NCI-H2196 (cell line): Measurements from ENCODE around the gene SLC9A9.

Experiments used
- DNase-seq: peaks from one replicate; lab custom pipeline; 2025; ENCODE audit not compliant: unreplicated experiment; lab: John Stamatoyannopoulos, UW

The SLC9A9 gene

DNA sequence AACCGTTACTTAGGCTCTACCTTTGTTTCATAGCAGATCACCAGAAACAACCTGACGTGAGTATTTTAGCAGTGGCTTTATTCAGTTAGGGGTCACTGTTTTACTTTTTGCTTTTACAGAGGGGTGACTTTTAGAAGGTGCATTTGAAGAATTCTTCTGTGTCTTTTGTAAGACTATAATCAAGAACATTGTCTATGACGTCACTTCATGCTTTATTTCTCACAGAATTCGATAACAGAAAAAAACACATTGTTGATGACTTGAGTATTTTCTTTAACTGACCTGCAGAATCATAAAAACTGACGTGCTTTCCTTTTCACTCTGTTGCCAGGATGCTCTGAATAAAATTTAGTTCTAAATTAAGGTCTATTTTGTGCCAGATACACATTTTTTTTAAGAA lies 244.5 kb downstream of the SLC9A9 start:
- no peak for DNase-seq

DNA sequence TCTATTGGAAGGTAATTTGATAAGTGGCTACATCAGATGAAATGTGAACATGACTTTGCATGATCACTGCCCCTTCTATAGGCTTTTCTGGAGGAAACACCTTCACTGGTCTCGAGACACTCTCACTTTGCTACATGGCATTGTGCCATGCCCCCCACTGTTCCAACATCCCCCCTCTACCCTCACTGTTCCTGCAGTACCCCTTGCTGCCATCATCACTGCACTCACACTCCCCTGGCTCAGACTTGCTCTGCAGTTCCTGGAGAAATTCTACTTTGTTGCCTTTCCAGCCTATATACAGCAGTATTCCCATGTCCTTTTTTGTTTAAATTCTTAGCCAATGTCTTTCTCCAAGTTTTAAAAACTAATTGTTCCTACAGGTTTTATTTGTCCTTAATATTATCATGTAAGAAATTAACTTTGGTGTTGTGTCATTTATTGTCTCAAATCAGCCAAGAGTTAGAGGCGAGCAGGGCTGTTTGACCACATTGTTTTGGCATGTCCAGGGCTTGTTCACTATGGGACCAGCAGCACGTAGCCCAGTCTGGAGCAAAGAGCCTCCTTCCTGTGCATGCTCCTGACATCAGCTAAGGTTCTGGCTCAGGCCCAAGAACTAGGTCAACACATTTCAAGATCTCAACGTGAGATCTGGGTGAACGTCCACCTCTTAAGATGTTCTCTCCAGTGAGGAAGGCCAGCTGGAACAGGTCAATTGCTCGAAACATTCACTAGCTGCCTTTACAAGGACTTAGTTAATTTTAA lies 246.4 kb downstream of the SLC9A9 start:
- DNase-seq, result no peak

DNA sequence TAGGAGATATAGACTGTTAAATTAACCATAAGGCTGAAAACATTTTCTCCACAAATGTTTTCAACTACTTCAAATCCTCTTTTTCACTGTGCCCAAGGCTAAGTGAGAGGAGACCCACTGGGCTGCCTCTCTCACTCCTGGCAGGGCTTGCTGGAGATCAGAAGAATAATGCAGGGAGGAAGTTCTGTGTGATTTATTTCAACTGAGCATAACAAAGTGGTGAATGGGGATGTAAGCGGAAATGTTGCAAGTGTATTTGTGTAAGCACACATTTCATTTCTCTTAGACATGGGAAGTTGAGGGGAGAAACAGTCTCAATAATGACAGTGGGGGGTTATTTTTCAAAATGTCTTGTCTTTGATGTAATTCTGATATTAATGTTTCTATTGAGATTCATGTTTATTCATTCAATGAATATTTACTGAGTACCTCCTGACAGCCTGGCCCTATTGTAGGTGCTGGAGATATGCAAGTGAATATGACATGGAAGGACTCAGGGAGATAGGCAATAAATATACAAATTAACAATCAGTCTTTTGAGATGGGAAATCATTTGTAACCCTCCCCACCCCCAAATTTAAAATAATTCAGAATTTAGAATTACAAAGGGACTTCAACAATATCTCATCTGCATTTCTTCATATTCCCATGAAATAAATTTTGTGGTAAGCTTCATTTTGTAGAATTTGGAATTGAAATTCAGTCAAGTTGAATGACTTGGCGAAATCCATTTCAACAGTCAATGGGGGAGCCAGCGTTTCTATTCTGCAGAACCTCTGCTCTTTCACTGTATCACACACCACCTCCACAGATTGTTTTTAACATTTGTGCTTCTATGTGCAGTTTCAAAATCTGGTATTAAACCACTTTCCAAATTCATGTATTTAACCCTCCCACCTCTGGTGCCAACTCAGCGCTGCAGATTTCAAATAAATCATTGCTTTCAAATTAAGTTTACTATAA lies 247.2 kb downstream of the SLC9A9 start:
- DNase-seq, result no peak

DNA sequence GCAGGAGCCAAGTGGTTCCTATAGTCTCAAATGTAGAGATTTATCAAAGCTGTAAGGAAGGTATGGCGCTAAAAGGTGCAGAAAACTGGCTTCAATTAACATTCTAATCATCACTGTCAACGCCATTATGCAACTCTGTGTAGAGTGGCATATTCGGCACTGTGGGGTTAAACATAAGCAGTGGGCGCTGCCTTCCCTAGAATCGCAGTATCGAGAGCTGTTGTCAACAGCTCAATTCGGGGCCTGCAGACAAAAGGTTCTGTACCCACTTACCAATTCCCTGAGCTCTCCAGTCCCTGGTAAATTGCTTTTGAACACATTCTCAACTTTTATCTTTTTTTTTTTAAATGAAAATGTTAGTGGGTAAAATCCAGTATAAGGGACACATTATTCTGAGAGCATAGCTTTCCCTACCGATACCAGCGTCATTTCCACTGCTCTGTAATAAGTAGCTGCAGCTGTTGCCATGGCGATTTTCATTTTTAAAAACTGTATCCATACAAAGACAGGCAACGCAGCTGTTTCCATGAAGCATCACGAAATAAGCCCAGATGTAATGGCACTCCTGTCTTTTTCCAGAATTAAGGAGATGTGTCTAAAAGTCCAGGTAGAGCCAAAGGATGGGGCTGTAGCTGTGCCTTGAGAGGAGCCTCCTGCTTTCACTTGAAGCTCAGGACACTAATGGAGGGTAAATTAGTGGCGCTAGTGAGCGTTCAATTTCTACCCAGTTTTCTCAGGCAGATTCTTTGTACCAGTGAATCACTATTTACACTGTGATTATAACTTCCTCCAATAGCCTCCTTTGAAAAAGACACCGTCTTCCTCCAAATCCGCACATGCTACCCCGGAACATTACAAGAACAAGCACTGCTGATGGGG lies 250.3 kb downstream of the SLC9A9 start:
- DNase-seq, result no peak

DNA sequence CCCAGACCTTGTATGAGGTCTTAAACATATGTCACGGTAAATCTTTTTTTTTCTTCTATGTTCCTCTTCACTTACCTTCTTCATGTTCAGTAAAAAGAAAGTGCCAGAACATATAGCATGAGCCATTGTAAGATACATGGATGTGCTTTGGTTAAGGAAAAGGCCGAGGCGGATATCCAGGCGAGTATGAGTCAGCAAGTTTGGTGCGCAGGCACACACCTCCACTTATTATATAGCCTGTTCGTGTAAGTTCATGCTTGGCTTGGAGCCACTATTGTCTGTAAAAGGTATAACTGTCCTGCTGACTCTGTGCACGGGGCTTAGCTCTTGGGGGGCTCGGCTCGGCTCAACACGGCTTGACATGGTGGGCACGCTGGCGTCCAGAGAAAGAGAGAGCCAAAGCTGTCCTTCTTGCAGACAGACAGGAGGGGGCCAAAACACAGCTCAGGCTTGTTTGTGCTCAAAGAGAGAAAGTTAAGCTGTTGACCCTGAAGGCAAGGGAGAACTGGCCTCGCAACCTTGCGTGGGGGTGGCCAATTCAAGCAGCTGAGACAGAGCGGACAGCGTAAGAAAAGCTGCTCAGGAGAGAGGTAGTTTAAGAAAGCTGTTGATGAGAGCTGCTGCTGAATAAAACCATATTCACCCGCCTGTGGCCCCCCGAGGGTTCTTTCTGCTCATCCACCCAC lies 251.2 kb downstream of the SLC9A9 start:
- DNase-seq, result no peak

DNA sequence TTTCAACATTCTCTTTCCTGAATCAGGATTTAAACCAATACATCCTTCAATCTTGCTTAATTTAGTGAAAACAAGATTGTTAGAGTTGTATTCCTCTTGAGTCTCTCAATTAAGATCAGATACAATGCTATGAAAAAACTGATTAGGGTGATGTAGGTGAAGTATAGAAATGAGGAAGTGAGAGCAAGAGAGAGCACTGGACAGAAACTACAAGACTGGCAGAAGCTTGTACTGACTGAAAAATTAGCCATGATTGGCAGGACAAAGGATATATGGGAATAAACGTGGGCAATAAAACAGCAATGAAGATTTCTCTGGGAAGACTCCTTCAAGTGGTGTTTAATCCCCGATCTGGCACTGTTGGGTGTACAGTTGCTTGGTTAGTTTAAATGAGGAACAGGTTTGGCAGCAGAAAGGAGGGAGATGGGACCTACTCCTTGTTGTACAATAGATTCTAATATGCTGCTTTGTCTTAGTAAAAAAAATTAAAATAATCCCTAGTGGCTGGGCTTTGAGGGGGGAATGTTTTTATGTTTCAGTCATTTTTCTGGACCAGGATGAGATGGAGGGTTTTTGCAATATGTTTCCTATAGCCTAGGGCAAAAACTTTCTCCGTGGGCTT lies 252.7 kb downstream of the SLC9A9 start:
- no peak for DNase-seq

DNA sequence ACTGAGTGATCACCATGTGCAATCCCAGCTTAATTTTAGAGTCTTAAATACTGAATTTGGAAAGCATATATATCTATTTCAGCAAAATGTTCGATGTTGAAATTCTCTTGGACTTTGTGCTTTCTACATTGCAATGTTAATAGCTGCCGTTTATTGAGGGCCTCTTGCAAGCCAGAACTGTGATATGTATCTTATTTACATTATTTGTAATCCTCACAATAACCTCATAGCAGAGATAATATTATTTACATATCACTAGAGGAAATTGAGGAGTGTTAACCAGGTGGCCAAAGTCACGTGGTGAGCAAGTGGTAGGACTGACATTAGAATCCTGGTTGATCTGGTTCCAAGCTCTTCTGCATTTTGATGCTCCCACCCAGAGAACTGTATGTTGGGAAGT lies 254.1 kb downstream of the SLC9A9 start:
- no peak for DNase-seq

DNA sequence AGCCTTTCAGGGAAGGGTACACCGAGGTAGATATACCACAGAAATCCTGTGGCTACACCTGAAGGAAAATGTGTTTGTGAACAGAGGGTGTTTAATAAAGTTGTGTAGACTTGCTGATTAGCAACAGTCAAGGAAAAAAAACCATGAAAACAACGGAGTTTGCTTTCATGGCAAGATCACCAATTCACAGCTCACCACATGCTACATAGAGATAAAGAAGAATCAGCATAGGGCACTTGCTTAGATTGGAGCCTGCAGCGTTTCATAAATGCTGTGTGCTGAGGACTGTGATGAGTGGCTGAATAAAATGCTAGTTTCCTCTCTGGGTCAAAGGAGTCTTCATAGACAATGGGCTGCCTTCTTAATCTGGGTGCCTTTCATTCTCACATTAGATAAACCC lies 257.6 kb downstream of the SLC9A9 start:
- no peak for DNase-seq

DNA sequence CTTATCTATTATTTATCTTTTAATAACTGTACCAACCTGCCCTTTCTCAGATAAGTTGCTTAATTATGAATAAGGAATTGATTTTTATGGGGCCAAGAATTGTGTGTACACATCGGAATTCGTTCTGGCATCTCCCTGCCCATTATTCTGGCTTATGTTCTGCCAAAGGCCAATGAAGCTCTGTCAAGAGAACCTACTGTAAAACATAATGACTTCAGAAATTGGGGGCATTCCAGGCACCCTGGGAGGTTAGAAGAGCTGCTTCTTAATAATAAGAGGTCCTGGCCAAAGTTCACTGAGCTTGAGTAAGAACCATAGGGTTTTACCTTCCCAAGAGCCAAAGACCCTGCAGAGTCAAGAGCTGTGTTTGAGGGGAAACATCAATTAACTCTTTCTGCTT lies 261.7 kb downstream of the SLC9A9 start:
- no peak for DNase-seq

DNA sequence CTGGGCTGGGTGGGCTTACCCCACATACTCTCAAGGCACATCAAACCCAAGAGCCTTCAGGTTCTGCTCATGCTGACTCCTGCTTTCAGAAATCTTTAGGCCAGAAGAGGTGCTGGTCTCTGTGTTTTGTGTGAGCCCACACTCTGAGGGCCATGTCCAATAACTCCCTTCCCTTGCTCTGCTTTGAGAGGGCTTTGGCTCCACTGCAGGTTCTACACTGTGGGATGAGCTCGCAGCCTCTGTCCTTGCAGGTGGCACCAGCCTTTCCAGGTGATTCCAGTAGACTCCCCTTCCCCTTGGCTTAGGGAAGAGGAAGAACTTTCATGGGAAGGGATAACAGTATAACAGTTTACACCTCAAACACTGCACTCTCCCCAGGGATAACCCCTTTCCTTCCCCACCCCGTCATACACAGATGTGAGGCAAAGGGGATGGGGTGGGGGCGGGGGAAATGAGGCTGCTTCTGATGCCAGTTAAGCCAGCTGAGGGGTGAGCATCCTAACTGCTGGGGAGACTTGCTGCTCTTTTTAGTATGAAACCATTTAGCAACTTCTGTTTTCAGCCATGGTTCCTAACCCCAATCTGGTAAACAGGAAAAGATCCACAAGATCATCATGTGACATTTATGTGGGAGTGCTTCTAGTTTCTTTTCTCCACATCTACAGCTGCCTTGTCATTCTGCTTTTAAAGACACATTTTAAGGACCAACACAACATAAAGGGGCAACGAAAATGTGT lies 262.4 kb downstream of the SLC9A9 start:
- no peak for DNase-seq

DNA sequence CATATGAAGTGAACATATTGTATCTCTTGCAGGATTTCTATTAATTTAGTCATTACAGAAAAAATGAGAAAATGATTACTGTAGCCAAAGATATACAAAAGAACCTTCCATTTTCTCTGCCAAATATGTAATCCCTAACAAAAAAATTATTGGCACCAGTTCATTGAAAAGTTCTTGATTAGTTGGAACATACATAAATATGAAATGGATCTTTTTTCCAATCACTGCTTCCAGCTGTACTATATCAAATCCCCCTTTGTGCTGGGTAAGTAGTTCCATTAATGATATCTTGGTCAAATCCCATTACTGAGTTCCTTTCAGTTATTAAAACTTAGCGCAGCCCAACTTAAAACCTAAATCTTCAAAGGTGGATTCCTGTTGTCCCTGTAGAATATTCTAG lies 263.8 kb downstream of the SLC9A9 start:
- DNase-seq, result no peak

DNA sequence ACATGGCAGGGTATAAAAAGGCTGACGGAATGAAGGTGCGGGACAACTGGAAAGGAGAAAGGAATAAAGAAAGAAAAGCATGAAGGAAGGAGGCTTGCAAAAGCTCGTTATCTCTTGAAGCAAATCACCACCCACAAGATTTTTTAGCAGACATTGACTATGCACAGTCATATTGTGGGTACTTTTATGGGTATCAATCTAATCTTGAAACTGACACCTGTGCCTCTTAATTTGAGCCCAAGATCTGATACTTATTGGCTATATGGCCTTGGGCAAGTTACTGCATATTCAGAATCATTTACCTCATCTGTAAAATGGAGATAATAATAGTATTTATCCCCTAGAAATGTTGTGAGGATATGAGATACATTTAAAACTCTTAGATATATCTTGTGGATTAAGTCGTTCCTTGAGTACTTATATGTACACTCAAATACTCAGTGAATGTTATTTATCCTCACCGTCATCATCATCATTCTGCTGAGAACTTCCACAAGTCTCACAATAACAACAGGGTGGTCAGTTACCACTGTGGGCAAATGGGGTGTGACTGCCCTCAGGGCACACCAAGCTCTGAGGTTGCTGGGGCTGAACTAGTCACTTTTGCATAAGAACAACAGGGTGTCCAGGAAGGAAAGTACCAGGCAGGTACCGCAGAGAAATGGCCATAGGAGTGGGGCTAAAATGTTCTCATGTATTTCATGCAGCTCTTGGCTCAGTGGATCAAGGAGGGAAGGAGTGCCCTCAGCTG lies 266.1 kb downstream of the SLC9A9 start:
- DNase-seq, result no peak

DNA sequence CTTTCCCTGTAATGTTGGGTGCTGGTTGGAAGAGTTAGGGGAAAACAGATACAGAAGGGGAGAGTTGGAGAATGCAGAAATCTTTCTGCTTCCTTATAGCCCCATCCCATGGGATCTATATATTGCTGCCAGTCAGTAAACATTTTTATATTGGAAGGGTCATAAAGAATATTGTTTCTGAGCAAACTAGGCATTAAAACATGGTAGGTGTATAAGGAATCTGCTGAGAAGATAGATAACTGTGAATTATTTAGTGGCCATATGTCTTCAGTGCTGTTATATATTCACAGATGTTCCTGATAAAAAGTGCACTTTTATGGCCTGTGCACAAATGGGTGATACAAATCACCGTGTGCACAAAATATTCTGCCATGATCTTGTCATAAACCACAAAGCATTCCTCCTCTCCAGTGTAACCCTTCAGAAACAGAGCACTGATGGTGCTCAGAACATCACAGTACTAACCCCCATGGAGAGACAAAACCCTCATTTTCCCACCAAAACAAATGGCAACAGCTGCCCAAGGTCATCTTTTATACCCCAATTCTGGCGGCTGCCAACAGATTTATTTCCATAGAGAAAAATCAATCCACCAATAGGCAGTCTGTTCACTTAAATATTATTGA lies 269.3 kb downstream of the SLC9A9 start:
- DNase-seq, result no peak

DNA sequence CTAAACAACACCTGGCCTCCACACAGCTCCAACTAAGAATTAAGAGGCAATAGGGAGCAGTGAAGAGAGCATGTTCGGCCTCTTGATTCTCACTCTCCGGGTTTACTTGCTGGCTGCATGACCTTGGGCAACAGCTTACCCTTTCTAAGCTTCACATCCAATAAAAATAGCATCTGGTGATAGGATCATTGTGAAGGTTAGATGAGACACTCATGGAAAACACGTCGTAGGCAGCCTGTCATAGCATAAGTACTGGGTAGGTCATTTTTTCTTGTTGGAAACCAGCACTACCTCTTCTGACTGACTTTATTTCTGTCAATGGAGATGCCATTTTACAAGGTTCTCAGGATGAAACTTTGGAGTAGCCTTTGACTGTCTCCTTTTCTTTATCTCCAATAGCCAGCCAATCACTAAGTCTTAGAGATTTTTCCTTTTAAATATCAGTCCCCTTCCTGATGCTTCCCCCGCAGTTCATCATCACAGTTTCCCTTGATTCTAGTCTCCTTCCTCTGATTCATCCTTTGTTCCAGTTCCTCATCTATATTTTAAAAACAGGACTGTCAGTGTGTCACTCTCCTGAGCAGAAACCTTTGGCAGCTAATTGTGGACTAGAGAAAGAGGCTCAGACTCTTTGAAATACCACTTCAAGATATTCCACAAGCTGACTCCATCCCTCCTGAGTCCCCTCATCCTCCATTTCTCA lies 271.5 kb downstream of the SLC9A9 start:
- no peak for DNase-seq

DNA sequence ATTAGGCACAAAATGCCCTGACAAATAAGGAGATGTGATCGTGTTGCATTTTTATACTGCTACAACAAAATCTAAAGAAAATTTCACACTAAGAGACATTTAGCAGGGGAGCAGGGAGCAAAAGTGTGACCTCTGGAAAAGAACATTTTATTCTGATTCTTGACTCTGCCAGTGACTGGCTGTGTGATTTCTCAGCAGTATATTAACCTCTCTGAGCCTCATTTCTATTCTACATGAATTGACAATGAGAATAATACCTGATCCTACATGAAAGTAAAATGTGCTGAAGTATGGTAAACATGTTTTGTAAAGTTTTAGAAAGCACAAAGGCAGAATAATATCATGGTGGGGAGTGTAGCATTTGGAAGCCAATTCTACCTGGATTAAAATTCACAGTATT lies 273.3 kb downstream of the SLC9A9 start:
- no peak for DNase-seq

DNA sequence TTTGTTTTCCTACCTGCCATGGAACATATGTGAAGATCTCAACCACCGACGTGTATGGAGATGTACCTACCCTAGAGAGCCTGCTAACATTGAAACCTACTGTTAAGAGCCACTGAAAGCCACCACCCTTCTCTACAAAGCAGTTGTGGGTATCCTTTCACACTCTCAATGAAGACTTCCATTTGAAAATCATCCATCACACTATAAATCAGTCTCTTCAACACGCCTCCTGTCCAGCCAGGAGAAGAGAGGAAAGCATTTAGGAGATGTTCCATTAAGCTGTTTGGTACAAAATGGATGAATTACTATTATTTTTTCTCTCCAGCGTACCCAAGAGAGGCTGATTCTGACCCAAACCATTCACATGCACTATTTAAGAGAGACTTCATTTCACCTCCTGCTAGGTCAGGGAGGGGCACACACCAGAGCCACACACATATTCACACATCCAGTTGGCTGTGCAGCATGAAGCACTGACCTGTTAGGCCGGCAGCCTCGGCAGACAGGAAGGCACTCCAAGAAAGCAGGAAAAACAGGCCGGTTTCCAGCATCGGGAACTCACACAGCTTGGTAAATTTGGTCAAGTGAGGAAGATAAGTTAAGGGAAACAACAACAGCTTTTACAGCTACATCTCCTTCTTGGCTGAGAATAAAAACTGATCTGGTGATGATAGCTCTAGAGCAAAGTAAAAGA lies 274.5 kb downstream of the SLC9A9 start:
- DNase-seq, result no peak

DNA sequence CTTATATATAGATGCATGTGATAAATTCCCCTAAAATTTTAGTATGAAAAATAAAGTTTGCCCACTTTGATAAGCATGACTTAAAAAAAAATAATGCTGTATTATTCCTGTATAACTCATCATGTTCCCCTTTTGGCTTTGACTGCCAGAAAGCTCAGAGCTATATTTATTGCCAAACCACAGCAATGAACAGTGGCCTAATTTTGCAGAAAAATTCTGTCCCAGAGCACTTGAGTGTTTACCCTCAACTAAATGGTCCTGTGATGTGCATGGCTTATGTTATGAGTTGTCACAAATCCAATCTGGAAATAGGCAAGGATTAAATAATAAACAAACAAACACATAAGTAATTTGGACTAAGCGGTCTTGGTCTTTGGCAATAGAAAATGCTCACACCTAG lies 276.7 kb downstream of the SLC9A9 start:
- no peak for DNase-seq
